ENCODE measurements around the gene EZH1.

EZH1 gene

DNA sequence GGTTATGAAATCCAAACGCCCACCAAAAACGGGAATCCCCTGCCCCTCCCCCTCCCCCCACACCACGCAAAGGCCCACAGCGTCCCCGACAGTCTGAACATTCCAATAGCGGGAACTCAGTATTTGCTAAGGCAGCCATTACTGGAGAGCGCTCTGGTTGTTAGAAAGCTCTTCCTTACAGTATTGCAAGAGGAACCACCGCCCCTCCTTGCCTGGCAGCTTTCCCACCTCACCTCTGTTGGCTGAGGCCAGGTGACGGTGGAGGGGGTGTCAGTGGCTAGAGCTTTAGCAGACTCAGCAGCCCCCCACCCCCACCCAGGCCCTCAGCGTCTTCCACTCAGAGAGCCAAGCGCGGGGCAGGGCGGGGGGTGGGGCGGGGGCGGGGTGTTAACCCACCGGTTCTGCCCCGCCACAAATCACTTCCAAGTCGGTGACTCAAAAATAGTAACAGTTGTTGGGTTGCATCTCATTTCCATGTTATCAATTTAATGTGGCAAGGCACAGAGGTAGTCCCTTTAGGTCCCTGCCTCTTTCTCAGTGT, 65.8 kb downstream of the EZH1 start:
- TF ChIP-seq, protein P1, sequence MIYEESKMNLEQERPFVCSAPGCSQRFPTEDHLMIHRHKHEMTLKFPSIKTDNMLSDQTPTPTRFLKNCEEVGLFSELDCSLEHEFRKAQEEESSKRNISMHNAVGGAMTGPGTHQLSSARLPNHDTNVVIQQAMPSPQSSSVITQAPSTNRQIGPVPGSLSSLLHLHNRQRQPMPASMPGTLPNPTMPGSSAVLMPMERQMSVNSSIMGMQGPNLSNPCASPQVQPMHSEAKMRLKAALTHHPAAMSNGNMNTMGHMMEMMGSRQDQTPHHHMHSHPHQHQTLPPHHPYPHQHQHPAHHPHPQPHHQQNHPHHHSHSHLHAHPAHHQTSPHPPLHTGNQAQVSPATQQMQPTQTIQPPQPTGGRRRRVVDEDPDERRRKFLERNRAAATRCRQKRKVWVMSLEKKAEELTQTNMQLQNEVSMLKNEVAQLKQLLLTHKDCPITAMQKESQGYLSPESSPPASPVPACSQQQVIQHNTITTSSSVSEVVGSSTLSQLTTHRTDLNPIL (CRISPR knock-in tag; IDR thresholded peaks at IDR 0.05; ENCODE audit: low read depth): no peak
- TF ChIP-seq ZFP30 (CRISPR knock-in tag; IDR thresholded peaks at IDR 0.05) (no peak), ZNF565 (CRISPR knock-in tag; conservative IDR thresholded peaks at IDR 0.05; ENCODE audit: low read depth) (no peak), ZFP3 (CRISPR knock-in tag; IDR thresholded peaks at IDR 0.05) (no peak), OSR1 (CRISPR knock-in tag; IDR thresholded peaks at IDR 0.05) (no peak), ARNTL (CRISPR knock-in tag; IDR thresholded peaks at IDR 0.05; ENCODE audit: borderline replicate concordance, low read depth) (no peak), TCF4 (CRISPR knock-in tag; IDR thresholded peaks at IDR 0.05; ENCODE audit: borderline replicate concordance) (no peak), PPARA (CRISPR knock-in tag; IDR thresholded peaks at IDR 0.05; ENCODE audit: borderline replicate concordance) (no peak), BACH2 (CRISPR knock-in tag; IDR thresholded peaks at IDR 0.05; ENCODE audit: borderline replicate concordance) (no peak), ZNF8 (CRISPR knock-in tag; IDR thresholded peaks at IDR 0.05) (no peak)
- TF ChIP-seq, protein P2, sequence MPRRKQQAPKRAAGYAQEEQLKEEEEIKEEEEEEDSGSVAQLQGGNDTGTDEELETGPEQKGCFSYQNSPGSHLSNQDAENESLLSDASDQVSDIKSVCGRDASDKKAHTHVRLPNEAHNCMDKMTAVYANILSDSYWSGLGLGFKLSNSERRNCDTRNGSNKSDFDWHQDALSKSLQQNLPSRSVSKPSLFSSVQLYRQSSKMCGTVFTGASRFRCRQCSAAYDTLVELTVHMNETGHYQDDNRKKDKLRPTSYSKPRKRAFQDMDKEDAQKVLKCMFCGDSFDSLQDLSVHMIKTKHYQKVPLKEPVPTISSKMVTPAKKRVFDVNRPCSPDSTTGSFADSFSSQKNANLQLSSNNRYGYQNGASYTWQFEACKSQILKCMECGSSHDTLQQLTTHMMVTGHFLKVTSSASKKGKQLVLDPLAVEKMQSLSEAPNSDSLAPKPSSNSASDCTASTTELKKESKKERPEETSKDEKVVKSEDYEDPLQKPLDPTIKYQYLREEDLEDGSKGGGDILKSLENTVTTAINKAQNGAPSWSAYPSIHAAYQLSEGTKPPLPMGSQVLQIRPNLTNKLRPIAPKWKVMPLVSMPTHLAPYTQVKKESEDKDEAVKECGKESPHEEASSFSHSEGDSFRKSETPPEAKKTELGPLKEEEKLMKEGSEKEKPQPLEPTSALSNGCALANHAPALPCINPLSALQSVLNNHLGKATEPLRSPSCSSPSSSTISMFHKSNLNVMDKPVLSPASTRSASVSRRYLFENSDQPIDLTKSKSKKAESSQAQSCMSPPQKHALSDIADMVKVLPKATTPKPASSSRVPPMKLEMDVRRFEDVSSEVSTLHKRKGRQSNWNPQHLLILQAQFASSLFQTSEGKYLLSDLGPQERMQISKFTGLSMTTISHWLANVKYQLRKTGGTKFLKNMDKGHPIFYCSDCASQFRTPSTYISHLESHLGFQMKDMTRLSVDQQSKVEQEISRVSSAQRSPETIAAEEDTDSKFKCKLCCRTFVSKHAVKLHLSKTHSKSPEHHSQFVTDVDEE (CRISPR knock-in tag; IDR thresholded peaks at IDR 0.05): no peak
- TF ChIP-seq, protein P3, sequence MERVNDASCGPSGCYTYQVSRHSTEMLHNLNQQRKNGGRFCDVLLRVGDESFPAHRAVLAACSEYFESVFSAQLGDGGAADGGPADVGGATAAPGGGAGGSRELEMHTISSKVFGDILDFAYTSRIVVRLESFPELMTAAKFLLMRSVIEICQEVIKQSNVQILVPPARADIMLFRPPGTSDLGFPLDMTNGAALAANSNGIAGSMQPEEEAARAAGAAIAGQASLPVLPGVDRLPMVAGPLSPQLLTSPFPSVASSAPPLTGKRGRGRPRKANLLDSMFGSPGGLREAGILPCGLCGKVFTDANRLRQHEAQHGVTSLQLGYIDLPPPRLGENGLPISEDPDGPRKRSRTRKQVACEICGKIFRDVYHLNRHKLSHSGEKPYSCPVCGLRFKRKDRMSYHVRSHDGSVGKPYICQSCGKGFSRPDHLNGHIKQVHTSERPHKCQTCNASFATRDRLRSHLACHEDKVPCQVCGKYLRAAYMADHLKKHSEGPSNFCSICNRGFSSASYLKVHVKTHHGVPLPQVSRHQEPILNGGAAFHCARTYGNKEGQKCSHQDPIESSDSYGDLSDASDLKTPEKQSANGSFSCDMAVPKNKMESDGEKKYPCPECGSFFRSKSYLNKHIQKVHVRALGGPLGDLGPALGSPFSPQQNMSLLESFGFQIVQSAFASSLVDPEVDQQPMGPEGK (CRISPR knock-in tag; IDR thresholded peaks at IDR 0.05; ENCODE audit: borderline replicate concordance): no peak
- TF ChIP-seq, protein P4, sequence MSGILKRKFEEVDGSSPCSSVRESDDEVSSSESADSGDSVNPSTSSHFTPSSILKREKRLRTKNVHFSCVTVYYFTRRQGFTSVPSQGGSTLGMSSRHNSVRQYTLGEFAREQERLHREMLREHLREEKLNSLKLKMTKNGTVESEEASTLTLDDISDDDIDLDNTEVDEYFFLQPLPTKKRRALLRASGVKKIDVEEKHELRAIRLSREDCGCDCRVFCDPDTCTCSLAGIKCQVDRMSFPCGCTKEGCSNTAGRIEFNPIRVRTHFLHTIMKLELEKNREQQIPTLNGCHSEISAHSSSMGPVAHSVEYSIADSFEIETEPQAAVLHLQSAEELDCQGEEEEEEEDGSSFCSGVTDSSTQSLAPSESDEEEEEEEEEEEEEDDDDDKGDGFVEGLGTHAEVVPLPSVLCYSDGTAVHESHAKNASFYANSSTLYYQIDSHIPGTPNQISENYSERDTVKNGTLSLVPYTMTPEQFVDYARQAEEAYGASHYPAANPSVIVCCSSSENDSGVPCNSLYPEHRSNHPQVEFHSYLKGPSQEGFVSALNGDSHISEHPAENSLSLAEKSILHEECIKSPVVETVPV (CRISPR knock-in tag; IDR thresholded peaks at IDR 0.05): no peak
- ATAC-seq: no peak

DNA sequence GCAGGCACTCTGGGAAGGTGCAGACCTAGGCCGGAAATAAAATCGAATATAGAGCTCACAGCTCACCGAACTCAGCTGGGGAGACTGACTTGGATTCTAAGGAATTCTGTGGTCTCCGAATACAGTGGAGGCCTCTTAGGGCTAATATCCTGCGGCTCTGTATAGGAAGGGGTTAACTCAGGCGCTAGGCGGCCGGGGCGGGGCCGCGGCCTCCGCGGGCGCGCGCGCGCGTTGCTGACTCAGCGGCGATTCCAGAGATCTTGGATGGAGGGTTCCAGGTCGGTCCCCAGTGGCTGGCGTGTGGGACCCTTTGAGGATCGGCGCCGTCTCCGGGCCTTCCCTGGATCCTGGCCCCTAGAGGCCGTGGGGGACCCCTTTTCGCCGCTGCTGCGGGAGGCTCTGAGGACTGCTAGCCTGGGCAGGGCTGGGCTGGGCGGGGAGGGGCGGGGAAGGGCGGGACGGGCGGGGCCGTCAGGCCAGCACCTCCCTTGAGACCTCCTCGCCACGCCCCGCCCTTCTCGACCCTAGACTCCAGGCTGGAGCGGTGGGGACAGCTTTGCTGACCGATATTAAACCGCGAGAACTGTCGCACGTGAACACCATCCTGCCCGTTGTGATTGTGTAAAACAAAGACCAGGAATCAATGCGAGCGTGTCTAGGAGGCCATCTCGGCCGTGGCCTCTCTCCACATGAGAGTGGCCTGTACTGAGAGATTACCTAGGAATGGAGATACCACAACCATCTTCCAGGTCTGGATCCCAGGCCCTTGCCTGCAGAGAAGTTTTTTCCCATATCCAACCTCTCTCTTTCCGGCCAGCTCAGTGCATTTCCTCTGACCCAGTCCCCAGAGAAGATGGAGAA, 66.7 kb downstream of the EZH1 start:
- ATAC-seq: peak; percentile 49
- no peak for TF ChIP-seq TCF4 (CRISPR knock-in tag; IDR thresholded peaks at IDR 0.05; ENCODE audit: borderline replicate concordance)
- no peak for TF ChIP-seq ZFP3 (CRISPR knock-in tag; IDR thresholded peaks at IDR 0.05)
- TF ChIP-seq, protein P1 (CRISPR knock-in tag; IDR thresholded peaks at IDR 0.05; ENCODE audit: low read depth): no peak
- TF ChIP-seq GLIS3 (CRISPR knock-in tag; IDR thresholded peaks at IDR 0.05): no peak
- TF ChIP-seq ZC3H10 (CRISPR knock-in tag; IDR thresholded peaks at IDR 0.05): no peak
- TF ChIP-seq SNAI2 (CRISPR knock-in tag; IDR thresholded peaks at IDR 0.05): no peak
- peak; percentile 76; the same call in 1 of the 2 replicates for TF ChIP-seq ZNF70 (CRISPR knock-in tag; IDR thresholded peaks at IDR 0.05)
- no peak for TF ChIP-seq ZFP30 (CRISPR knock-in tag; IDR thresholded peaks at IDR 0.05)
- TF ChIP-seq PPARA (CRISPR knock-in tag; IDR thresholded peaks at IDR 0.05; ENCODE audit: borderline replicate concordance): no peak
- TF ChIP-seq, protein P5, sequence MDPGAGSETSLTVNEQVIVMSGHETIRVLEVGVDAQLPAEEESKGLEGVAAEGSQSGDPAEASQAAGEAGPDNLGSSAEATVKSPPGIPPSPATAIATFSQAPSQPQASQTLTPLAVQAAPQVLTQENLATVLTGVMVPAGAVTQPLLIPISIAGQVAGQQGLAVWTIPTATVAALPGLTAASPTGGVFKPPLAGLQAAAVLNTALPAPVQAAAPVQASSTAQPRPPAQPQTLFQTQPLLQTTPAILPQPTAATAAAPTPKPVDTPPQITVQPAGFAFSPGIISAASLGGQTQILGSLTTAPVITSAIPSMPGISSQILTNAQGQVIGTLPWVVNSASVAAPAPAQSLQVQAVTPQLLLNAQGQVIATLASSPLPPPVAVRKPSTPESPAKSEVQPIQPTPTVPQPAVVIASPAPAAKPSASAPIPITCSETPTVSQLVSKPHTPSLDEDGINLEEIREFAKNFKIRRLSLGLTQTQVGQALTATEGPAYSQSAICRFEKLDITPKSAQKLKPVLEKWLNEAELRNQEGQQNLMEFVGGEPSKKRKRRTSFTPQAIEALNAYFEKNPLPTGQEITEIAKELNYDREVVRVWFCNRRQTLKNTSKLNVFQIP (CRISPR knock-in tag; IDR thresholded peaks at IDR 0.05; ENCODE audit: borderline replicate concordance, low read depth): no peak
- TF ChIP-seq RARB (CRISPR knock-in tag; IDR thresholded peaks at IDR 0.05): no peak
- no peak for TF ChIP-seq ESRRG (CRISPR knock-in tag; IDR thresholded peaks at IDR 0.05)
- TF ChIP-seq, protein P3 (CRISPR knock-in tag; IDR thresholded peaks at IDR 0.05; ENCODE audit: borderline replicate concordance): no peak
- TF ChIP-seq BACH2 (CRISPR knock-in tag; IDR thresholded peaks at IDR 0.05; ENCODE audit: borderline replicate concordance): no peak
- no peak for TF ChIP-seq TOX (CRISPR knock-in tag; IDR thresholded peaks at IDR 0.05; ENCODE audit: borderline replicate concordance)
- no peak for TF ChIP-seq ZNF565 (CRISPR knock-in tag; conservative IDR thresholded peaks at IDR 0.05; ENCODE audit: low read depth)
- 0 out of 2 replicates have a peak, but pooled peaks have one; percentile 20 for TF ChIP-seq CSDC2 (CRISPR knock-in tag; IDR thresholded peaks at IDR 0.05)
- TF ChIP-seq ZNF8 (CRISPR knock-in tag; IDR thresholded peaks at IDR 0.05): no peak

Measured in SK-N-SH treated with all-trans-retinoic acid at 6 μM for 48 hours (cell line).